NCI-H748 treated with DMSO at 0.1 percent for 48 hours (cell line): ENCODE results near the gene DKKL1.

Experiments
- DNase-seq: peaks from one replicate; lab custom pipeline; 2025; lab: John Stamatoyannopoulos, UW

Gene DKKL1

DNA sequence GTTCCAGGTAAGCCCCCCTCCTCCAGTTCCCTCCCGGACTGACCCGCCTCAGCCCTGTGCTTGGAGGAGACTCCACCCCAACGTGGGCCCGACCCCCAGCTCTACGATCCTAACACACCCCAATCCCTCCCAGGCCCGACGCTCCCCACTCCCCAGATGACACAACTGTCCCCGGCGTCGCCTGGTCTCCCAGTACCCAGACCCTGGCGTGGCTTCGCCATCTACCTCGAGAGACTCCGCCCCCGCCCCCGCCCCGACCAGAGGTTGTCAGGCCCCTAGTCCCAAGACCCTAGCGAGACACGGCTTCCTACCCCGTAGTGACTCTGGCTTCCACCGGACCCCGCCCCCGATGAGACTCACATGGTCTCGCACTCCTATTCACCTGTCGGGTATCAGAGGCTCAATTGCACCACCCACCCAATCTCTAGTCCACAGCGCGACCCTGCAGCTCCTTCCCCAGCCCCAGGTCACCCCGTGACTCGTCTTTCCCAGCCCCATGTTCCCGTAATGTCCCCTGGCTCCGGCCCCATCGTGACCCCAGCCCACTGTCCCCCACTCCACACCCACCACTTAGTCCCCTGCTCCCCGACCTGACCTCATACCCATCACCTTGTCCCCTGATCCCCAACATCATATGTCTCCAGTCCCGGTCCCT lies 25.5 kb upstream of the DKKL1 start:
- DNase-seq, result no peak

DNA sequence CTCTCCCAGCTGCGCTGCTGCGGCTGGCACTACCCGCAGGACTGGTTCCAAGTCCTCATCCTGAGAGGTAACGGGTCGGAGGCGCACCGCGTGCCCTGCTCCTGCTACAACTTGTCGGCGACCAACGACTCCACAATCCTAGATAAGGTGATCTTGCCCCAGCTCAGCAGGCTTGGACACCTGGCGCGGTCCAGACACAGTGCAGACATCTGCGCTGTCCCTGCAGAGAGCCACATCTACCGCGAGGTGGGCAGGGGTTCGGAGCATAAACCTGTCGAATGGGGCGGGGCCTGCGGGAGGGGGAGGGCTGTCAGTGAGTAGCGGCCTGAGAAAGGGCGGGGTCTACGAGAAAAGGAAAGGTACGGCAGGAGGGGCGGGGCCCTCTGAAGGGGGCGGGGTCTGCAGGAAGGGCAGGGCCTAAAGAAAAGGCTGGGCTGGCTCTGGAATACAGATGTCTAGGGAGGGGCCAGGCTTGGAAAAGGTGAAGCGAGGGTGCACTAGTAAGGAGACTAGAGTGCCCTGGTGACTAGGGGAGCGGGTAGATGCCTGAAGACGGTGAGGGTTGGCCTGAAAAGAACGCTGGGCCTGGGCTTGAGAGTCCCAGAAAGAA lies 24.9 kb upstream of the DKKL1 start:
- peak; percentile 34 for DNase-seq

DNA sequence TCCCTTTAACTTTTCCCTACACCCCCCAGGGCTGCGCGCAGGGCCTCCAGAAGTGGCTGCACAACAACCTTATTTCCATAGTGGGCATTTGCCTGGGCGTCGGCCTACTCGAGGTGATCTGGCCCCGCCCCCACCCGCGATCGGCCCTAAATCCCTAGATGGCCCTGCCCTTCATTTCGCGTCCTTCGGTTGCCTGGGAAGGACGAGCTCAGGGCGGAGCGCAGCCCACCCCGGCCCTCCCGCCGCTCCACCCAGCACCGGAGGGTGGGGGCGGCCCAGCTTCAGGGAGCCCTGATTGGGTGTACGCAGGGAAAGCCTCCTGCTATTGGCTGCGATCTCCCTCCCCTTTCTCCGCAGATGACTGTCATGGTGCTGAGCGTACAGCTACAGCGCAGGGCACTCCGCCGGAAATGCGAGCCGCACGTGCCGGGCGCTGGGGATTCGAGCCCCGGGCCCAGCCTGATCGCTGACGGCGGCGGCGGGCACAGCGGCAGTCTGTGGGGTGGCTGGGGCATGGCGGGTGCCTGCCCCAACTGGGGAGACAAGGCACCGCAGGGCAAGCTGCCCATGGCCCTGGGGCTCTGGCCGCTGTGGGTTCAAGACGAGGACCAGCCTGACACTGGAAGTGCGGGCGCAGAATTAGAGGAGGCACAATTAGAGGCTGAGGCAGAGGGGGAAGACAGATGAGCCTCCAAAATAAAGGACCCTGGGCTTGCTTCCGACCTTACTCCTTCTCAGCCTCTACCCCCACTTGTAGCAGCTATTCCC lies 24.2 kb upstream of the DKKL1 start:
- peak; percentile 53 for DNase-seq

- peak; percentile 54 for DNase-seq
Observed at GRCh38 chr19:49340069-49340864, 23.4 kb upstream of the DKKL1 start.

GRCh38 chr19:49340865-49341718 lies 22.6 kb upstream of the DKKL1 start:
- DNase-seq, result no peak

GRCh38 chr19:49342291-49342721 lies 21.4 kb upstream of the DKKL1 start:
- DNase-seq, result no peak

DNA sequence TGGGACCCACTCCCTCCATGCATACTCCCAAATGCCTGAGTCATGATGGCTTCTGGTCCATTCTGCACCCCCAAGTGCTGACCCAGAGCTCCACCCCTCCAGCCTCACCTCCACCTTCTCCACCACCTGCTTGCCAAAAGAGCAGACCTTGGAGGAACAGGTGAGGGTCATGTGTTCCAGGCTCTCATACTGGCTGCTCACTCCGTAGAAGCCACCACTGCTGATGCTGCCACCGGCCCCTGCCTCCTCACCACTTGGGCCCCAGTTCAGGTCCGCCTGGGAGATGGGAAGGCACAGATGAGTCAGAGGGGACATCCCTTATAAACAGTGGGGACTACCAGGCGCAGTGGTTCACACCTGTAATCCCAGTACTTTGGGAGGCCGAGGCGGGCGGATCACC lies 20.6 kb upstream of the DKKL1 start:
- DNase-seq, result no peak

- DNase-seq, result no peak
Observed at GRCh38 chr19:49344505-49345423, 18.9 kb upstream of the DKKL1 start.

- DNase-seq, result no peak
Observed at GRCh38 chr19:49347191-49347590, 16.5 kb upstream of the DKKL1 start.

- DNase-seq, result no peak
Observed at GRCh38 chr19:49347835-49348234, 15.8 kb upstream of the DKKL1 start.

DNA sequence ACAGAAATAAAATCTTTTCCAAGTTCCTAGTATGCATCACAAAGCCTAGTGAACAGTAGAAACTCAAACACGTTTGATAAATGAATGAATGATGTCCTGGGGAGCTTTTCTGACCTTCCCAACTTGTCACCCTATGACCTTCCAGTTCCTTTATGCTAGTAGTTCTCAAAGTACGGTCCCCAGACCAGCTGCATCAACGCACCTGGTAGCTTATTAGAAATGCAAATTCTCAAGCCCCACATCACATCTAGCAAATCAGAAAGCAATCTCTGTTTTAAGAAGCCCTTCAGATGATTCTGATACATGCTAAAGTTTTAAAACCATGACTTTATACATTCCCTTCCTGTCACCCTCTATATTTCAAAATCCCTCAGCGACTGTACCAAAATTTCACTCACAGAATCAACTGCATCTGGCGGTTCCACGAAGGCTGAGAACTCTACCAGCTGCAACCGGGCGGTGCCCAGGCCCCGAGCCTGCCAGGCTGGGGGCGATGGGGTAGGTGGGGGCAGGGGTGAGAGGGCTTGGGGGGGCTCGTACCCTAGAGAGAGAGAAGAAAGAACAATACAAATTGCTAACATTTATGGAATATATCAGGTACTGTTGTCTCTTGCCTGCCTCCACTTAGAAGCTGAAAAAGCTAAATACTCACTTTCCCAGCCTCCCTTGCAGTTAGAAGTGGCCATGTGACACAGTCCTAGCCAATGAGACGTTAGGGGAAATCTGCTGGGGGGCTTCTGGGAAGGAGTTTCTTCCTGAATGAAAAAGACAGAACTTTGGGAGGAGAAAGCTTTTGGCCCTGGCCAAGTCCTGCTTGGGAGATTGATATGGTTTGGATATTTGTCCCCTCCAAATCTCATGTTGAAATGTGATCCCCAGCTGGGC lies 15.1 kb upstream of the DKKL1 start:
- no peak for DNase-seq

- no peak for DNase-seq
Observed at GRCh38 chr19:49349567-49349966, 14.1 kb upstream of the DKKL1 start.

DNA sequence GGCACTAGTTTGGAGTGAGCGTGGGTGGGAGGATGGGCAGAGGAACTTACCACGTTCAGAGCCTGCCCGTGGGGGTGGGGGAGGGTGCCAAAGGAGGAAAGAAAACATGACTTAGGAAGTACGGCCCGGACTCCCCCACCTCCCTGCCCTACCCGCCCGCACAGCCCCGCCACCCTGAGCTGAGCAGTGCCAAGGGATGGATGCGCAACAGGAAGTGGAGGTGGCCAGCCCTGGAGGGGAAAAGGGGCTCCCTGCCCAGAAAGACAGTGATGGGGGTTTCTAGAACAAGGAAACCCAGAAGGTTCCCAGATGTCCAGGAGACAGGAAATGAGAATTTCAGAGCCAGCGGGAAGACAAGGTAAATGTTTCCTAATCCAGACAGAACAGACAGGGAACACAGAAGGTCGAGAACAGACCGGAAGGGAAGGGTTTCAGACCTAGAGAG lies 7.7 kb upstream of the DKKL1 start:
- no peak for DNase-seq

- DNase-seq, result no peak
Observed at GRCh38 chr19:49356382-49356781, 7.3 kb upstream of the DKKL1 start.

- no peak for DNase-seq
Observed at GRCh38 chr19:49357186-49357585, 6.5 kb upstream of the DKKL1 start.

- no peak for DNase-seq
Observed at GRCh38 chr19:49359851-49360820, 3.5 kb upstream of the DKKL1 start.

GRCh38 chr19:49361438-49362047 lies 2.1 kb upstream of the DKKL1 start:
- no peak for DNase-seq
